NOMO-1 treated with dmso at 0.1 percent for 144 hours (cell line): ENCODE data around the gene TANC1.

Experiments
- DNase-seq: peaks from one replicate; lab custom pipeline; 2025; ENCODE audit not compliant: unreplicated experiment; lab: John Stamatoyannopoulos, UW

The TANC1 gene

DNA sequence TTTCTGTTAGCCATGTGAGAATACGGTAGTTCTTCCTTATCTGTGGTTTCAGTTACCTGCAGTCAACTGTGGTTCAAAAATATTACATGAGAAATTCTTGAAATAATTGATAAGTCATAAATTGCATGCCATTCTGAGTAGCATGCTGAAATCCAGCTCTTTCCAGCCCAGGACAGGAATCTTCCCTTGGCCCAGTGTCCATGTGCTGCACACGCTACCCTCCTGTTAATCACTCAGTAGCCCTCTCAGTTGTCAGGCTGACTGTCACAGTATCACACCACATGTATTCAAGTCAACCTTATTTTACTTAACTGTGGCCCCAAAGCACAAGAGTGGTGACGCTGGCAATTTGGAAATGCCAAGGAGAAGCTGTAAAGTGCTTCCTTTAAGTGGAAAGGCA, 141.1 kb downstream of the TANC1 start:
- no peak for DNase-seq

DNA sequence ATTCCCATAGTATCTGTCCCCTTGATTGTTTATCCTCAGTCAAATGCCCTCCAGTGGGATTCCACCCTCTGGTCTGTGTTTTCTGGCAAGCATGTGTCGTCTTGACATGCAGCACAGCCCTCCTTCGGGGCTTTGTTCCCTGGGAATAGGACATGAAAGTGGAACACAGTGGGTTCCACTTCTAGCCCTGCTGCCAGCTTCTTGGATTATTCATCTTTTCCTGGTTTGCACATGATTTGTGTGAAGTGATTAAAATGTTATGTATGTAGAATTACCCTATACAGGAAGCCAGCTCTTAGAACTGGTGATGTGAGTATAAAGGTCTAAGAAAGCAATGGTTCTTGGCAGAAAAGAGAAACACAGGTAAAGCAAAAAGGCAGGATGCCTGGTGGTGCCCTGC, 142.3 kb downstream of the TANC1 start:
- DNase-seq = no peak

- DNase-seq = no peak
These were observed 143.0 kb downstream of the TANC1 start for GRCh38 chr2:159111346-159111927.

- no peak for DNase-seq
These were observed 146.4 kb downstream of the TANC1 start for GRCh38 chr2:159114835-159115234.

DNA sequence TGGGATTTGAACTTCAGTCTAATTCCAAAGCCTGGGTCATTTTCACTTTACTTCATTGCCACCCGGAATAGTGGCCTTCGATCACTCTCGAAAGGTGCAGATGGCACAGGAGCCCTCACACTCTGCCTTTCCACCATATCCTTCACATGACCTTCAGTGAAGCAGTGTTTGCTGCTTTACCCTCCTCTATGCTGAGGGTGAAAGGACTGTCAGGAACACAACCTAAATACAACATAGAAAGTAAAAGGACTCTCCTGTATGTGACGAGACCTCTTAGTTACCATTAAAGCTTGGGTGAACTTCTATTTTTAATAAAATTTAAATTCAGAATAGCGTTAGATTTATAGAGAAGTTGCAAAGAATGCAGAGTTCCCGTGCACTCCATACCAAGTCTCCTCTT, 148.5 kb downstream of the TANC1 start:
- DNase-seq = no peak

- no peak for DNase-seq
These were observed 149.2 kb downstream of the TANC1 start for GRCh38 chr2:159117658-159118057.

DNA sequence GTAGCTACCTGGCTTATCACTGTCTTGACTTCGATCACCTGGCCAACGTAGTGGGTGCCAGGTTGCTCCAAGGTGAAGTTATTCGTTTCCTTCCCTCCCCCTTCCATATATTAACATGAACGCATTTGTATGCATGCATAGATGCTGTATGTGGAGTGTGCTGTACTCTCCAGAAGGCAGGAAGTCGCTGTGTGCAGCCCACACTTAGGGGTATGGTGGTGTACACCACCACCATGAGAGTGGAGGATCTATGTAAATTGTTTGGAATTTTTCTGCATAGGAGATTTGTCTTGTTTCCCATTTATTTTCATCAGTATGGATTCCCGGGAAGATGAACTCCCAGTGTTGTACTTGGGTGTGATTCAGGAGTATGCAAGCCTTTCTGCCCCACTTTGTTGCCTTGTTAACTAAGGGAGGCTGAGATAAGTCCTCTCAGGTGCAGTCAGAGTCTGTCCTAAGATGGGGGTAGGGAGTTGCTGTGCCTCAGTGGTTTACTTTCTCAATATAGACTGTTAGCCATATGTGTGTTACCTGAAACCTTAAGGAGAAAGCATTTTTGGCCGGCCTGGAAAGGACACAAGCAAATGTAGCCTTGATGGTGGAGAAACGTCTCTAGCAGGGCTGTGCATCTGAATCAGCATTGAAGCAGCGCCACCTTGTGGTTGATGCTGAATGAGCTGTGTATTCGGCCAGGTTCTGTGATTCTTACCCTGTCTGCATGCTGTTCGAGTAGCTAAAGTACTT, 149.8 kb downstream of the TANC1 start:
- no peak for DNase-seq

DNA sequence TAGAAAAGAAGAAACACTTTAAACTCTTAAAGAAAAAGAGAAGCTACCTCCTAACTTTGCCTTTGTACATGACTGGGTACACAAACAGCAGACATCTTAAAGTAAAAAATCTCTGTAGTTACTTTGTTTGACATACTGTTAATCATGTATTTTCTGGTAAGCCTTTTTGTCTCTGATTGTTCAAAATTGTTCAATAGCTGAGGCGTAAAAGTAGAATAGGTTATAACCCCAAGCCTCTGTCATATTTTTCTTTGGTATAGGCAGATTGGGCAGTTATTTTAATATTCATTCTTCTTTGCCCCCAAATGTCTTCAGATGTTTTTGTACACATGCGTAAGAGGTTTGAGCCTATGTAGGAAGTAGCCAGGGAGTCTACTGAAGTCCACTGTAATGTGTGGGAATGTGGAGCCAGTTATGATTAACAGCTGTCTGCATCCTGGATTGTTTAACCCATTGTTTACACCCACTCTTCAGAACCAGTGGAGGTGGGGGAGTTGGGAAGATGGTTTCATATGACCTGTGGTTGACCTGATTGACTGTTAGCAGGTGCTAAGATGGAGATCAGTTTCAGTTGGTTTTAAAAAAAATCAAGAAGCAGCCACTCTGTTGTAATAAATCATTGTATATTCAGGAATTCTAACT, 150.5 kb downstream of the TANC1 start:
- no peak for DNase-seq

DNA sequence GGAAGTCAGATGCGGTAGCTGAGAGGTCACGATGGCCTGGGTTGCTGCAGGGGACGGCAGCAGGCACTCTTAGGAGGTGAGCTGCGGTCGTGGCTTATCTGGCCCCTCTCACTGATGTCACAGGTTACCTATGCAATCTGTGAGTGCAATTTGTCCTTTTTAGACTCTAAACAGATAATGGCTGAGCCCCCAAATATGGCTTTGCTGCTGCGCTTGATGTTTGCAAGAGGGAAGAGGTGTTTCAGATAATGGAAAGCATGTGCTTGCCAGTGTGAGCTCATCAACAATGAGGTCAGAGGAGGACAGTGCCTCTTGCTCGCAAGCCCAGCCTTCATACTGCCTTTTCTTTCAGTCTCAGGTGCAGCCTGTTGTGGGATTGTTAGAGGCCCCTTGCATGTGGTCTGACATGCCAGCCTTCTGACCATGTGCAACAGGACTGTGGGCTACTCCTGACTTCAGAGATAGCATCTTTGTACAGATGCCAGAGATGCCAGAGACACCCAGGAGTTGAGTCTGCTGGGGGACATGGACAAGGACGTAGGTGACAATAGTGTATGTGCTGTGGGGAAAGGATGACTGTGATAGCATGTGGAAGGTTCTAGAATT, 151.3 kb downstream of the TANC1 start:
- no peak for DNase-seq

- no peak for DNase-seq
These were observed 155.3 kb downstream of the TANC1 start for GRCh38 chr2:159123786-159124185.

DNA sequence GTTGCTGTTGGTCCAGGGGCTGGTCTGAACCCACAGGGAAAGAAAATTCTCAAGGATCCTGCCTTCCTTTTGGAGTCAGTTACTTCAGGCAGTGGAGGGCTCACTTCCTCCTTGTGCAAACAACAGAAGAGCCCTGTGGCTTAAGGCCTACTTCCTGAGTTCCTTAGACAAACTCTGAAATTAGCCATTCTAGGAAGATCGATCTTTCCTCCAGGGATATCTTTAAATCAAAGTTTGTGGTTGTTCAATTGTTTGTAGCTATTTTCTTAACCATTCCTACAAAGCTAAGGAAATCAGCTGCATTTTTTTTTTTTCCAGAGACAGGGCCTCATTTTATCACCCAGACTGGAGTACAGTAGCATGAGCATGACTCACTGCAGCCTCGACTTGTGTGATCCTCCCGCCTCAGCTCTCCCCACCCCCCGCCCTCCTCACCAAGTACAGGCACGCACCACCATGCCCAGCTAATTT, 156.0 kb downstream of the TANC1 start:
- DNase-seq = peak; percentile 66

DNA sequence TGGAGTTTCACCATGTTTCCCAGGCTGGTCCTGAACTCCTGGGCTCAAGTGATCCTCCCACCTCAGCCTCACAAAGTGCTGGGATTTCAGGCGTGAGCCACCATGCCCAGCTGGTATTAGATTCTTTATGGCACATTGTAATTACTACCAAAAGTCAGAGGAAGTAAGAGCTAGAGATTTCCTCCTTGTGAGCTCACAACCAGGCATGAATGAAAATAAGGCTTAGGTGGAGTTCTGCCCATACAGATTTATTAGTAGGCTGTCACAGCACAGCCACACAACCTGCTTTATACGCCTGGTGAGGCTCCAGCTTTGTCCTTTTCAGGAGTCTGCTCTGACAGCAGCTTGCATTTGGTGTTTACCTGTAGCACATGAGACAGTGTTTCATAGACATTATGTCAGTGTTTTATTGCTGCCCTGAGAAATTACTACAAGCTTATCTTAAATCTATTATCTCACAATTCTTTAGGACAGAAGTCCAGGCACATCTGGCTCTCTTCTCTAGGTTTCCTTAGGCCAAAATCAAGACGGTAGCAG, 156.6 kb downstream of the TANC1 start:
- DNase-seq = peak; percentile 34

- no peak for DNase-seq
These were observed 157.4 kb downstream of the TANC1 start for GRCh38 chr2:159125858-159126257.

- DNase-seq = no peak
These were observed 158.1 kb downstream of the TANC1 start for GRCh38 chr2:159126432-159127022.

- DNase-seq = no peak
These were observed 159.8 kb downstream of the TANC1 start for GRCh38 chr2:159128191-159128590.

DNA sequence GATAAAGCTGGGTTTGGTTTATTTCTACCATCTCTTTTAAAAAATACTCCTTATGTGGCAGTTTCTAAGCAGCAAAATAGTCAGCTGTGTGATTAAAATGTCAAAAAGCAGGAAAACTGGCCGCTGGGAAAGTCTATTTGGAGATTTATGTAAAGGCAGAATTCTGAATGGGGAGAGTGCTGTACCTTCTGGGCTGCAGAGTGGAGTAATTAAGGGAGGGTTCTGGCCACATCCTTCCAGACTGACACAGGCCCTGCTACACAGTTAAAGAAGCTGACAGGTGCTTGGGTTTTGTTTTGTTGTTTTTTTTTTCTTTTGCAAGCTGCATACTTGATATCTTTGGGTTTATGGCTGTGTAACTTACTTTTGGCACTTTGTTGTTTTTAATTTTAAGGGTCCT, 160.8 kb downstream of the TANC1 start:
- DNase-seq = no peak

- DNase-seq = no peak
These were observed 161.4 kb downstream of the TANC1 start for GRCh38 chr2:159129824-159130223.

DNA sequence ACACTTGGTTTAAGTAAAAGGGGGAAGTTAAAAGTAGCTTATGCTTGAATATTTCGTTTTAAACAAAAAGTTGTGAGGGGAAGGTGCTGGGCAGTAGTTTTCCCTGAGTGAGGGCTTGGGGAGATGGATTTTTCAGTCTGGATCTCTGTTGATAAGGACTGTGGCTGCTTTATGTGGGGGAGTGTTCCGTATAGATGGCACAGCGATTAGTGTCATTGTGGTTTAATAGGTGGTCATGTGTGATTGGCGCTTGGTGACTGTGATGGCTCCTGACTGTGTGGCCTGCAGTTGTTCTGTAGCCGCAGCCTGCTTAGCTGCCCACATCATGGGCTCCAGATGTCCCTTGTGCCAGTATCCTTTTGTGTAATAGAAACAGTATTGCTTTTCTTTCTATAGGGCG, 161.9 kb downstream of the TANC1 start:
- no peak for DNase-seq

GRCh38 chr2:159131267-159131913, 162.9 kb downstream of the TANC1 start:
- no peak for DNase-seq

- DNase-seq = no peak
These were observed 163.5 kb downstream of the TANC1 start for GRCh38 chr2:159131914-159132281.

DNA sequence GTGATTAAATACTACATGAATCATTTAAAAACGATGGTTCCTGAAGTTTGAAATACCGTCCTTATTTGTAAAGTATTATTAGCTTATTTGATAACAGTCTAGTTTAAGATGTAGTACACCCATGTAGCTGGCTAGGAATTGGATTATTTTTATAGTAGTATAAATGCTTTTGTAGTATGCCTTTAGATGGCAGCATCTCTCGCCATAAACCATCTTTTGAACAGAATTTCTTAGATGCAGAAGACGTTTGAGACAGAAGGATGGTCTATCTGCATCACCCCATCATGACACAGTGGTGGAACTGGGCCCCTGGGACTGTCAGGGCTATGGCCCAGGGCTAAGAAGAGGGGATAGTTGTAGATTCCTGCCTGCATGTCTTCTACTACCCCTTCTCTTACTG, 165.4 kb downstream of the TANC1 start:
- no peak for DNase-seq
